Parathyroid adenoma (tissue), 2 donors: Measurements from ENCODE around the gene GRK1.

Experiments
- H2AFZ ChIP-seq: fragments of 300-600 bp; sonication (generic); one replicate; pipeline ENCODE4 v1.7.0; 2017; ENCODE audit warnings: antibody characterized with exemption, mild to moderate bottlenecking
- H3K27ac ChIP-seq: fragments of 300-600 bp; sonication (generic); one replicate; pipeline ENCODE4 v1.7.0; 2017
- H3K27me3 ChIP-seq: fragments of 300-600 bp; sonication (generic); one replicate; pipeline ENCODE4 v1.7.0; 2017; ENCODE audit warnings: low read length; ENCODE audit not compliant: control insufficient read depth, insufficient read depth
- H3K36me3 ChIP-seq: fragments of 300-600 bp; sonication (generic); one replicate; pipeline ENCODE4 v1.7.0; 2017; ENCODE audit warnings: low read length; ENCODE audit not compliant: control insufficient read depth, insufficient read depth
- H3K4me1 ChIP-seq: fragments of 300-600 bp; sonication (generic); one replicate; pipeline ENCODE4 v1.7.0; 2017; ENCODE audit warnings: control low read depth
- H3K4me2 ChIP-seq: fragments of 300-600 bp; sonication (generic); one replicate; pipeline ENCODE4 v1.7.0; 2017; ENCODE audit warnings: low read length
- H3K4me3 ChIP-seq: fragments of 300-600 bp; sonication (generic); one replicate; pipeline ENCODE4 v1.7.0; 2017; ENCODE audit warnings: low read depth, low read length
- H3K79me2 ChIP-seq: fragments of 300-600 bp; sonication (generic); one replicate; pipeline ENCODE4 v1.7.0; 2017; ENCODE audit warnings: control low read depth
- H3K9ac ChIP-seq: fragments of 300-600 bp; sonication (generic); one replicate; pipeline ENCODE4 v1.7.0; 2017; ENCODE audit warnings: mild to moderate bottlenecking
- H3K9me3 ChIP-seq: fragments of 300-600 bp; sonication (generic); one replicate; pipeline ENCODE4 v1.7.0; 2017; ENCODE audit warnings: low read length; ENCODE audit not compliant: control insufficient read depth
- TF ChIP-seq, protein P1 (sequence below): fragments of 300-600 bp; sonication (generic); IDR thresholded peaks from one replicate; pipeline ENCODE4 v1.7.0; 2017; ENCODE audit warnings: antibody characterized with exemption, mild to moderate bottlenecking
- donor health status: primary hyperparathyroidism.

Gene GRK1

DNA sequence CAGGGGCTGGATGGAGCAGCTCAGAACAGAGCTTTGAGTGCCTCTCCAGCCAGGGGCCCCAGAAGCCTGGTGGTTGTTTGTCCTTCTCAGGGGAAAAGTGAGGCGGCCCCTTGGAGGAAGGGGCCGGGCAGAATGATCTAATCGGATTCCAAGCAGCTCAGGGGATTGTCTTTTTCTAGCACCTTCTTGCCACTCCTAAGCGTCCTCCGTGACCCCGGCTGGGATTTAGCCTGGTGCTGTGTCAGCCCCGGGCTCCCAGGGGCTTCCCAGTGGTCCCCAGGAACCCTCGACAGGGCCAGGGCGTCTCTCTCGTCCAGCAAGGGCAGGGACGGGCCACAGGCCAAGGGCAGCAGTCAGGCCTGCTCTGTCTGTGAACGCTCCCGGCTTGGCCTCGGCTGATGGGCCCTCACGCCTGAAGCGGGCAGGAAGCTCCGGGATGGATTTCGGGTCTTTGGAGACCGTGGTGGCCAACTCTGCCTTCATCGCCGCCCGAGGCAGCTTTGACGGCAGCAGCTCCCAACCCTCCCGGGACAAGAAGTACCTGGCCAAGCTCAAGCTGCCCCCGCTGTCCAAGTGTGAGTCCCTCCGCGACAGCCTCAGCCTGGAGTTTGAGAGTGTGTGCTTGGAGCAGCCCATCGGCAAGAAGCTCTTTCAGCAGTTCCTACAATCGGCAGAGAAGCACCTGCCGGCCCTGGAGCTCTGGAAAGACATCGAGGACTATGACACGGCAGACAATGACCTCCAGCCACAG, at the start of gene GRK1:
TSS of gene GRK1 (plus strand) at position 269 of the 751 bp plus-strand sequence. CDS start at position 437, 168 bp downstream.
- H3K9ac ChIP-seq = no peak within 1 kb of the TSS
- H3K4me2 ChIP-seq = no peak within 1 kb of the TSS
- H3K36me3 ChIP-seq = no peaks in the 10 kb centered on the region
- no peak within 1 kb of the TSS for H3K4me3 ChIP-seq
- H2AFZ ChIP-seq = no peak within 1 kb of the TSS
- H3K27me3 ChIP-seq = no peaks in the 10 kb centered on the region
- no peaks in the 10 kb centered on the region for H3K79me2 ChIP-seq
- no peak within 1 kb of the TSS for H3K27ac ChIP-seq
- no peaks in the 10 kb centered on the region for H3K4me1 ChIP-seq
- TF ChIP-seq, protein P1, sequence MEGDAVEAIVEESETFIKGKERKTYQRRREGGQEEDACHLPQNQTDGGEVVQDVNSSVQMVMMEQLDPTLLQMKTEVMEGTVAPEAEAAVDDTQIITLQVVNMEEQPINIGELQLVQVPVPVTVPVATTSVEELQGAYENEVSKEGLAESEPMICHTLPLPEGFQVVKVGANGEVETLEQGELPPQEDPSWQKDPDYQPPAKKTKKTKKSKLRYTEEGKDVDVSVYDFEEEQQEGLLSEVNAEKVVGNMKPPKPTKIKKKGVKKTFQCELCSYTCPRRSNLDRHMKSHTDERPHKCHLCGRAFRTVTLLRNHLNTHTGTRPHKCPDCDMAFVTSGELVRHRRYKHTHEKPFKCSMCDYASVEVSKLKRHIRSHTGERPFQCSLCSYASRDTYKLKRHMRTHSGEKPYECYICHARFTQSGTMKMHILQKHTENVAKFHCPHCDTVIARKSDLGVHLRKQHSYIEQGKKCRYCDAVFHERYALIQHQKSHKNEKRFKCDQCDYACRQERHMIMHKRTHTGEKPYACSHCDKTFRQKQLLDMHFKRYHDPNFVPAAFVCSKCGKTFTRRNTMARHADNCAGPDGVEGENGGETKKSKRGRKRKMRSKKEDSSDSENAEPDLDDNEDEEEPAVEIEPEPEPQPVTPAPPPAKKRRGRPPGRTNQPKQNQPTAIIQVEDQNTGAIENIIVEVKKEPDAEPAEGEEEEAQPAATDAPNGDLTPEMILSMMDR = no peak
- no peaks in the 10 kb centered on the region for H3K9me3 ChIP-seq

DNA sequence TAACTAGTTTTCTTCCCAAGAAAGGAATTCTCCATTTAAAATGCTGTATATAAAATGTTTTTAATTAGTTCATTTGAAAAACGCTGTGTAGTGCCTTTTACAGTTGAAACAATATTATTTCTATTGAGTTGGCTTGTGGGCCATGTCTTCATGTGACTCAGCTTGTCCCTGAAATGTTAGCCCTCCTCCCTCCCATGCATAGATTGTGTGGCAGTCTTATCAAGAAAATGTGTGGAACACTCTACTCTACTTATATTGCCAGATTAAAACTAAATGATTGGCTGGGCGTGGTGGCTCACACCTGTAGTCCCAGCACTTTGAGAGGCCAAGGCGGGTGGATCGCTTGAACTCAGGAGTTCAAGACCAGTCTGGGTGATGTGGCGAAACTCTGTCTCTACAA, 49.1 kb upstream of the GRK1 start:
- Histone ChIP-seq H3K9me3 (no peaks in the 10 kb centered on the region), H3K36me3 (no peaks in the 10 kb centered on the region), H3K27me3 (no peaks in the 10 kb centered on the region), H3K4me3 (no peak overlapping the region), H3K4me2 (no peak overlapping the region), H3K9ac (no peak overlapping the region), H3K4me1 (peaks cover 6% of the 10 kb centered on the region), H3K79me2 (peaks cover 3% of the 10 kb centered on the region), H2AFZ (no peak overlapping the region), H3K27ac (no peak overlapping the region)
- TF ChIP-seq, protein P1 = no peak

DNA sequence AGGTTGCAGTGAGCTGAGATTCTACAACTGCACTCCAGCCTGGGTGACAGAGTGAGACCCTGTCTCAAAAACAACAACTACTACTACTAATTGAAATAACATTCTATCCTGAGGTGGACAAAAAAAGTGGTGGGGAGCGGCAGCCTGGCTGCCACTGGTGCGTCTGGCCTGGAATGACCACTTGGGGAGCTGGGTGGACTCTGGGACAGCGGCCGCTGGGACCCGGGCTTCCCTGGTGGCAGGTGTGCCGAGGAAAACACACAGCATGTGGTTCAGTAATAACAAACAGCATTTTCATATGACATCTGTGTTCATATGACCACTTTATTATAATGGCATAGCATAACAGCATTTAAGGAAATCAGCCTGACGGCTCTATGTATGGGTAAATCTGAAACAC, 48.6 kb upstream of the GRK1 start:
- TF ChIP-seq, protein P1 = no peak
- Histone ChIP-seq H3K27ac (no peak overlapping the region), H3K9ac (no peak overlapping the region), H3K9me3 (no peaks in the 10 kb centered on the region), H3K4me1 (peaks cover 6% of the 10 kb centered on the region), H3K27me3 (no peaks in the 10 kb centered on the region), H3K4me3 (no peak overlapping the region), H2AFZ (no peak overlapping the region), H3K36me3 (no peaks in the 10 kb centered on the region), H3K79me2 (peaks cover 3% of the 10 kb centered on the region), H3K4me2 (no peak overlapping the region)

DNA sequence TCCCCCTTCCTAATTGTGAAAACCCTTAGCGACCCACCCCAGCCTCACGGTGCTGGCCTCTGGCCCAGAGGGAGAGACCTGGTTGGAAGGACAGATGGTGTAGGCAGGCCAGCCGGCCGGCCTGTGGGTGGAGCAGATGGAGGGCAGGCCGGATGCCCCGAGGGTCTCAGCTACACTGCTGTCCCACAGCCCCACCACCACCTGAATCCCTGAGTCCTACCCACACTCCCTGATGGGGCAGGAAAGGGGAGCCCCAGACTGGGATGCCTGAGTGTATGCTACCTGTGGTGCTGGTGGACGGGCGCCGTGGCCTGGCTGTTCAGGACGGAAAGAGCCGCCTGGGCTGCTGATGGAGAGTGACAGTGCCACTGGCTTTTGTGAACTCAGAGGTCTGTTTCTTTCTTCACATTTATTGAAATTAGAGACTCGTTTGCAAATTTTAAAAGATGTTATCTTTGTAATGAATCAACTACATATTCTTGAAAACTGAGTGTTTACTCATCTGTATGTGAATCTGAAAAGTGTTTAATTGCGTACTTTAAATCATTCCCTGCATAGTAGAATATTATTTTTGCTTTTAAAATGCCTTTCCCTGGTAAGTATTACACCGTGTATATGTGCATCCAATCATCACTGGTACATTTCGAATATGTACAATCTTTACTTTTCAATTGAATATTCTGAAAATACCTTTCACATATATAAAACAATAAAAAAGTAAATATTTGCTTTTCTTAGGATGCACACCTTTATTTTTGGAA, 46.8 kb upstream of the GRK1 start:
- Histone ChIP-seq H3K4me3 (no peak overlapping the region), H3K36me3 (no peaks in the 10 kb centered on the region), H3K79me2 (peaks cover 9% of the 10 kb centered on the region), H3K4me1 (peaks cover 6% of the 10 kb centered on the region), H3K27ac (no peak overlapping the region), H3K4me2 (no peak overlapping the region), H3K9me3 (no peaks in the 10 kb centered on the region), H3K27me3 (no peaks in the 10 kb centered on the region), H2AFZ (no peak overlapping the region), H3K9ac (no peak overlapping the region)
- TF ChIP-seq, protein P1 = no peak
